RWPE1 (cell line): ENCODE measurements around the gene TXNRD1.
"Not testable (repeated sequence)": the region's sequence is repeated elsewhere in the genome, so short reads cannot be mapped to it uniquely, and the experiment has no call there.

Experiments used
- CTCF ChIA-PET: fragments of 350-600 bp; sonication (Branson Sonifier 250); formaldehyde crosslinking; extraction: SDS; loops from one replicate; lab custom pipeline; 2021; lab: Yijun Ruan, JAX
- POLR2A ChIA-PET: fragments of 400-600 bp; formaldehyde crosslinking; extraction: SDS; loops from one replicate; lab custom pipeline; 2020; ENCODE audit warnings: antibody characterized with exemption; ENCODE audit not compliant: low non-redundant PET; lab: Yijun Ruan, JAX
- DNase-seq: peaks from one replicate; pipeline ENCODE4 v3.0.0; 2012; ENCODE audit warnings: low spot score
- H3K27ac ChIP-seq: fragments of 450-650 bp; 2 replicates; pipeline ENCODE4 v1.5.1; 2017
- CTCF ChIP-seq: fragments of 450-650 bp; conservative IDR thresholded peaks from 2 replicates; pipeline ENCODE4 v1.5.1; 2017; ENCODE audit warnings: low read depth, mild to moderate bottlenecking

Gene TXNRD1

GRCh38 chr12:104250366-104251125 lies 35.0 kb downstream of the TXNRD1 start:
- ChIA-PET POLR2A (interaction anchor here (0.7 kb wide), 1 partner anchor 13 kb away, joined by 3 read pairs; no protein-coding TSS in a partner anchor), CTCF (no interaction called here)
- no peak for TF ChIP-seq CTCF
- H3K27ac ChIP-seq, result no peak overlapping the region
- no peak for DNase-seq

GRCh38 chr12:104257913-104258472 lies 42.4 kb downstream of the TXNRD1 start:
- CTCF ChIA-PET, result no interaction called here
- POLR2A ChIA-PET, result no interaction called here
- no peak overlapping the region for H3K27ac ChIP-seq
- no peak for TF ChIP-seq CTCF
- no peak for DNase-seq

GRCh38 chr12:104258476-104259067 lies 43.0 kb downstream of the TXNRD1 start:
- no peak overlapping the region for H3K27ac ChIP-seq
- ChIA-PET CTCF (no interaction called here), POLR2A (no interaction called here)
- TF ChIP-seq CTCF, result no peak
- DNase-seq, result no peak

GRCh38 chr12:104263026-104263425 lies 47.4 kb downstream of the TXNRD1 start:
- no peak for DNase-seq
- H3K27ac ChIP-seq, result peak overlapping the region; percentile 60
- POLR2A ChIA-PET, result no interaction called here
- TF ChIP-seq CTCF, result no peak
- CTCF ChIA-PET, result interaction anchor here (1.1 kb wide), 1 partner anchor 23 kb away, joined by 4 read pairs; no protein-coding TSS in a partner anchor

- POLR2A ChIA-PET, result interaction anchor here (0.6 kb wide), 1 partner anchor 14 kb away, joined by 3 read pairs; no protein-coding TSS in a partner anchor
- peak overlapping the region; percentile 60 for H3K27ac ChIP-seq
- CTCF ChIA-PET, result interaction anchor here (1.1 kb wide), 1 partner anchor 22 kb away, joined by 4 read pairs; no protein-coding TSS in a partner anchor
- DNase-seq, result peak; percentile 70
- TF ChIP-seq CTCF, result no peak
These were observed 48.2 kb downstream of the TXNRD1 start for GRCh38 chr12:104263580-104264358.

- CTCF ChIA-PET, result interaction anchor here (0.6 kb wide), 1 partner anchor 12 kb away, joined by 13 read pairs; no protein-coding TSS in a partner anchor
- H3K27ac ChIP-seq, DNase-seq, POLR2A ChIA-PET: not testable (repeated sequence)
These were observed 49.9 kb downstream of the TXNRD1 start for GRCh38 chr12:104265436-104265835.
